Activated naive CD4-positive, alpha-beta T cell treated with anti-CD3 and anti-CD28 coated beads, Interleukin-2, amount 50 U/mL, for 72 hours (primary cell): ENCODE measurements around the gene OCRL. TPM values are rescaled to one million over a fixed set of nuclear protein-coding genes. Genes with fewer than 3 reads are reported as not detected.
A peak's percentile ranks its signal among the peaks of the same experiment; 100 is the strongest.

ENCODE experiments used
- ATAC-seq, 2 donors: fragments of 150-1000 bp; cut with Tn5 transposase; 2 replicates each; pipeline ENCODE4 v1.10.0; 2021; ENCODE audit warnings: mild to moderate bottlenecking in 2 of 2, moderate library complexity in 2 of 2
- DNase-seq, 2 donors: peaks; one replicate each; pipeline ENCODE4 v3.0.0; 2021 to 2022; ENCODE audit warnings: low spot score in 2 of 2
- H3K27ac Mint-ChIP-seq, 2 donors: one replicate each; pipeline ENCODE4 v1.8.0; 2022; ENCODE audit warnings: mild to moderate bottlenecking in 2 of 2, mixed read lengths in 2 of 2
- H3K36me3 Mint-ChIP-seq, 2 donors: one replicate each; pipeline ENCODE4 v1.8.0; 2022; ENCODE audit warnings: mixed read lengths in 2 of 2
- H3K9me3 Mint-ChIP-seq, 2 donors: one replicate each; pipeline ENCODE4 v1.8.0; 2022; ENCODE audit warnings: mixed read lengths in 2 of 2
- total RNA-seq, 2 donors: library from RNA; stranded (reverse); gene quantifications; one replicate each; pipeline ENCODE4 v1.2.3, GENCODE V29; 2022

The OCRL gene
- total RNA-seq, 2 donors from 2014 or later, result 0.96 to 3.1 TPM

GRCh38 chrX:129600981-129601424 lies 60.9 kb downstream of the OCRL start:
- no peaks in the 10 kb centered on the region for H3K36me3 Mint-ChIP-seq
- DNase-seq (peak in 1 of 2 donors; percentile 4), ATAC-seq (peak in 1 of 2 donors; percentile 35)
- H3K9me3 Mint-ChIP-seq, result no peaks in the 10 kb centered on the region
- no peak overlapping the region for H3K27ac Mint-ChIP-seq

GRCh38 chrX:129606918-129607317 lies 66.9 kb downstream of the OCRL start:
- Mint-ChIP-seq H3K9me3 (no peaks in the 10 kb centered on the region), H3K27ac (no peak overlapping the region), H3K36me3 (no peaks in the 10 kb centered on the region)
- peak in 1 of 2 donors; percentile 47 for DNase-seq
- peak; percentile 46 to 54 for ATAC-seq

- Mint-ChIP-seq H3K36me3 (no peaks in the 10 kb centered on the region), H3K9me3 (no peaks in the 10 kb centered on the region), H3K27ac (no peak overlapping the region)
- ATAC-seq, result no peak
- DNase-seq, result no peak
These were observed 68.4 kb downstream of the OCRL start for GRCh38 chrX:129608496-129608895.

- H3K27ac Mint-ChIP-seq, result no peak overlapping the region
- ATAC-seq, result no peak
- no peaks in the 10 kb centered on the region for H3K36me3 Mint-ChIP-seq
- H3K9me3 Mint-ChIP-seq, result no peaks in the 10 kb centered on the region
- no peak for DNase-seq
These were observed 69.3 kb downstream of the OCRL start for GRCh38 chrX:129609395-129609794.

- ATAC-seq (no peak), DNase-seq (no peak)
- Mint-ChIP-seq H3K36me3 (no peaks in the 10 kb centered on the region), H3K9me3 (no peaks in the 10 kb centered on the region), H3K27ac (no peak overlapping the region)
These were observed 72.3 kb downstream of the OCRL start for GRCh38 chrX:129612396-129612795.

- H3K27ac Mint-ChIP-seq, result no peak overlapping the region
- DNase-seq (no peak), ATAC-seq (no peak)
- H3K36me3 Mint-ChIP-seq, result no peaks in the 10 kb centered on the region
- no peaks in the 10 kb centered on the region for H3K9me3 Mint-ChIP-seq
These were observed 73.5 kb downstream of the OCRL start for GRCh38 chrX:129613596-129613995.

GRCh38 chrX:129614481-129615255 lies 74.6 kb downstream of the OCRL start:
- ATAC-seq, result no peak

GRCh38 chrX:129617420-129617819 lies 77.4 kb downstream of the OCRL start:
- H3K27ac Mint-ChIP-seq, result no peak overlapping the region
- ATAC-seq (no peak), DNase-seq (no peak)
- H3K9me3 Mint-ChIP-seq, result no peaks in the 10 kb centered on the region
- H3K36me3 Mint-ChIP-seq, result no peaks in the 10 kb centered on the region

More at GRCh38 chrX:129614481-129615255, 74.6 kb downstream of the OCRL start:
- Mint-ChIP-seq H3K27ac (no peak overlapping the region), H3K36me3 (no peaks in the 10 kb centered on the region), H3K9me3 (no peaks in the 10 kb centered on the region)
- DNase-seq, result no peak

GRCh38 chrX:129618997-129619396 lies 78.9 kb downstream of the OCRL start:
- DNase-seq, result no peak
- no peaks in the 10 kb centered on the region for H3K9me3 Mint-ChIP-seq
- ATAC-seq, result no peak
- H3K27ac Mint-ChIP-seq, result no peak overlapping the region
- no peaks in the 10 kb centered on the region for H3K36me3 Mint-ChIP-seq

- ATAC-seq (no peak), DNase-seq (no peak)
- Mint-ChIP-seq H3K9me3 (no peaks in the 10 kb centered on the region), H3K27ac (no peak overlapping the region), H3K36me3 (no peaks in the 10 kb centered on the region)
These were observed 82.8 kb downstream of the OCRL start for GRCh38 chrX:129622757-129623301.

- no peaks in the 10 kb centered on the region for H3K36me3 Mint-ChIP-seq
- H3K27ac Mint-ChIP-seq, result no peak overlapping the region
- H3K9me3 Mint-ChIP-seq, result no peaks in the 10 kb centered on the region
- ATAC-seq (no peak), DNase-seq (no peak)
These were observed 86.0 kb downstream of the OCRL start for GRCh38 chrX:129626026-129626425.

GRCh38 chrX:129629837-129630236 lies 89.8 kb downstream of the OCRL start:
- H3K27ac Mint-ChIP-seq, result no peak overlapping the region
- no peaks in the 10 kb centered on the region for H3K36me3 Mint-ChIP-seq
- H3K9me3 Mint-ChIP-seq, result no peaks in the 10 kb centered on the region
- DNase-seq (no peak), ATAC-seq (no peak)

GRCh38 chrX:129631849-129632248 lies 91.8 kb downstream of the OCRL start:
- Mint-ChIP-seq H3K27ac (no peak overlapping the region), H3K36me3 (no peaks in the 10 kb centered on the region), H3K9me3 (no peaks in the 10 kb centered on the region)
- ATAC-seq, result no peak
- DNase-seq, result no peak

GRCh38 chrX:129632443-129632842 lies 92.4 kb downstream of the OCRL start:
- Mint-ChIP-seq H3K27ac (no peak overlapping the region), H3K9me3 (no peaks in the 10 kb centered on the region), H3K36me3 (no peaks in the 10 kb centered on the region)
- DNase-seq (no peak), ATAC-seq (no peak)

- no peaks in the 10 kb centered on the region for H3K36me3 Mint-ChIP-seq
- DNase-seq, result no peak
- no peak overlapping the region for H3K27ac Mint-ChIP-seq
- no peak for ATAC-seq
- H3K9me3 Mint-ChIP-seq, result no peaks in the 10 kb centered on the region
These were observed 94.5 kb downstream of the OCRL start for GRCh38 chrX:129634541-129634940.

- no peaks in the 10 kb centered on the region for H3K9me3 Mint-ChIP-seq
- H3K36me3 Mint-ChIP-seq, result no peaks in the 10 kb centered on the region
- DNase-seq (no peak), ATAC-seq (no peak)
- H3K27ac Mint-ChIP-seq, result no peak overlapping the region
These were observed 96.2 kb downstream of the OCRL start for GRCh38 chrX:129636175-129636681.

GRCh38 chrX:129637217-129638109 lies 97.4 kb downstream of the OCRL start:
- ATAC-seq (peak; percentile 75), DNase-seq (peak; percentile 65 to 75)
- H3K9me3 Mint-ChIP-seq, result no peaks in the 10 kb centered on the region
- H3K36me3 Mint-ChIP-seq, result no peaks in the 10 kb centered on the region
- H3K27ac Mint-ChIP-seq, result peak overlapping the region in 1 of 2 donors; percentile 55
